Ammon's horn (tissue), 1 donor: ENCODE measurements around the gene MET.
"Not testable (repeated sequence)": the region's sequence is repeated elsewhere in the genome, so short reads cannot be mapped to it uniquely, and the experiment has no call there.

Experiments
- DNase-seq: peaks from one replicate; pipeline ENCODE4 v3.0.0-alpha.2; 2016; ENCODE audit warnings: low spot score

MET gene

DNA sequence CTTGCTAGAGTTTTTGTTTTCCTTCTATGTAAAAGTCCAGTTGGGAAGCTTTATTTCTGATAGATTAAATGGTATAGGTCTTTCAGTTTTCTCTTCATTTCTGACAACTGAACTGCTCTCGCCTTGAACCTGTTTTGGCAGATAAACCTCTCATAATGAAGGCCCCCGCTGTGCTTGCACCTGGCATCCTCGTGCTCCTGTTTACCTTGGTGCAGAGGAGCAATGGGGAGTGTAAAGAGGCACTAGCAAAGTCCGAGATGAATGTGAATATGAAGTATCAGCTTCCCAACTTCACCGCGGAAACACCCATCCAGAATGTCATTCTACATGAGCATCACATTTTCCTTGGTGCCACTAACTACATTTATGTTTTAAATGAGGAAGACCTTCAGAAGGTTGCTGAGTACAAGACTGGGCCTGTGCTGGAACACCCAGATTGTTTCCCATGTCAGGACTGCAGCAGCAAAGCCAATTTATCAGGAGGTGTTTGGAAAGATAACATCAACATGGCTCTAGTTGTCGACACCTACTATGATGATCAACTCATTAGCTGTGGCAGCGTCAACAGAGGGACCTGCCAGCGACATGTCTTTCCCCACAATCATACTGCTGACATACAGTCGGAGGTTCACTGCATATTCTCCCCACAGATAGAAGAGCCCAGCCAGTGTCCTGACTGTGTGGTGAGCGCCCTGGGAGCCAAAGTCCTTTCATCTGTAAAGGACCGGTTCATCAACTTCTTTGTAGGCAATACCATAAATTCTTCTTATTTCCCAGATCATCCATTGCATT is 27.1 kb downstream of the MET start:
- no peak for DNase-seq

DNA sequence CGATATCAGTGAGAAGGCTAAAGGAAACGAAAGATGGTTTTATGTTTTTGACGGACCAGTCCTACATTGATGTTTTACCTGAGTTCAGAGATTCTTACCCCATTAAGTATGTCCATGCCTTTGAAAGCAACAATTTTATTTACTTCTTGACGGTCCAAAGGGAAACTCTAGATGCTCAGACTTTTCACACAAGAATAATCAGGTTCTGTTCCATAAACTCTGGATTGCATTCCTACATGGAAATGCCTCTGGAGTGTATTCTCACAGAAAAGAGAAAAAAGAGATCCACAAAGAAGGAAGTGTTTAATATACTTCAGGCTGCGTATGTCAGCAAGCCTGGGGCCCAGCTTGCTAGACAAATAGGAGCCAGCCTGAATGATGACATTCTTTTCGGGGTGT is 27.7 kb downstream of the MET start:
- no peak for DNase-seq

DNA sequence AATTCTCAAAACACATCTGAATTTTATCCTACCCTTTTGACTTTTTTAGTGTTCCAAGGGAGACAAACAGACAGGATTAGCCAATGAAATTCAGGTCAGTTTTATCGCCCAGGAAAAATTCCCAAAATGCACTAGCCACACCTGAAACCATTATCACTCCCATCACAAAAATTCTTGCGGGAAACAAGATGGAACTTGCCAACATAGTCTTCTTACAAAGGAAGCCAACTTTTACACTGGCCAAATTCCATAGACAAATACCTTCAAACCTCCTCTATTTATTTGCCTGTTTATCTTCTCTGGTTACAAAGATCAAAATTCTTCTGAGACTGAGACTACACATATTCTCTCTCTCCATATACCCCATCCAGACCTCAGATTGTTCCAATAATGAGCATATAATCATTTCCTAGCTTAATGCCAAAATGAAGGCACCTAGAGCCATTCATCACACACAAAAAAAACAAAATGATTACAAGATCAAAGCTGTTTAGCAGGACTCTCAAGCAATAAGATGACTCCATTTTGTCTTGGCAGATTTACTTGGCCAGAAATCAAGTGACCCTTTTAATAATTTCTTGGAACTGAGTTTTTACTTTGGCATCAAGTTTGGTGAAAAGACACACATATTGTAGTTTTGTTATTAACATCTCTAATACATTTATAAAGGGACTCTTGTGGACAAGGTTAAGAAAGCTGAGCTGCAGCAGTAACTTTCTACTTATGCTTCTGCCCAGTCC is 30.2 kb downstream of the MET start:
- DNase-seq, result no peak

DNA sequence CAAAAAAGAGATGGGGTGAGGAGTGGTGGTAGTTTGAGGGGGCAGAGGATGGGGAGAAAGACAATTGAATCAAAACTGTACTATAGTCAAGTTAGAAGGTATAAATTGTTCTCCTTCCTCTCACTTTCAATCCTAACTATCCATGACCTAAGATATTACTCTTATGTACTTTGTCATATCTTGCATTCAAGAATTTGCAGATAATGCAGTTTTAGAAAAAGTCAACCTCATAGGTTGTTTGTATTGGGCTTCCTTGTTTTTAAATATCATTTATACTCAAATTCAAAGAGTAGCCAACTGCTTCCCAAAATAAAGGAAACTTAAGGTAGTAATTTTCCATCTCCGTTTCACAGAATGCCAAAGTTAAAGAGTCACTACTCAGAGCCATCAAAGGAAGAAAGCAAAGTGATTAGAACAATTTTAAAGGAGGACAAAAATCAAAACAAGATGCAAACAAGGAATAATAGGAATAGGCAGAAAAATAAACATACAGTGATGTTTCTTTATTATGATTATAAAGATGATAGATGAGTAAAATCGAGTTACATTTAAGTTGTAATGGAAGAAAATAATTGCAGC is 32.7 kb downstream of the MET start:
- no peak for DNase-seq

DNA sequence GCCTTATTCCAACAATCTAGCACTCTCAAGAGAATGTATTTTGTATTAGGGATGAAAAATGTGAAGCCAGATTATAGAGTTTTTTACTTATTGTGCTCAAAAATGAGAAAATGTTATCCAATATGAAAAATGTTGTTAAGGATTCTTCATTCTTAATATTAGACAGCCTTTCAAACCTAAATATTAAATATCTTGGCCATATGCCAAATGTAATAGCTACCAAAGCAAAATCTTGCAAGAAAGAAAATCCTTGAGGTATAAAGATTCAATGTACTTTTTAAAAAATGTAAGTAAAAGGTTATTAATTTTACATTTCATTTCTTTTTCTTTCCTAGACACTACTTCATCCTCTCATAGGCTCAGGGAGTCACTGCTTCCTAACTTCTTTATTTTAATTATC is 33.4 kb downstream of the MET start:
- no peak for DNase-seq

DNA sequence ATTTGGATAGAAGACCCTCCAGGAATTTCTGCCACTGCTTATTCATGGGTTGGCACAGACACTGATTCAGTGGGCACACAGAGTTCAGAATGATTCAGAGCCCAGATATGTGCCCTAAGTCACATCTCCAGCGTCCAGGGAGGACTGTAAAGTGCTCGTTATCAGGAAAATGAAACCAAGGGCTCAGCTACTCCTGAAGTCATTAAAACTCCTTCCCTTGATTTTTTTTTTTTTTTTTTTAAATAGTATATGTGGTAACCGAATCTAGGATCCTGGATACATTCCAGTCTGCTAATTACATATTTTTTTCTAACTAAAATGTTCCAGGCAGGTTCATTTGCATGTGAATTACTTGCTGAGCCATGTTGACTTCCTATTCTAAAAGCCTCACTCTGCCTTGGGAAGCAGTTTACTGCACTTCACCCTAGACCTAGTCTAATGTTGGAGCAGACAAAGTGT is 34.7 kb downstream of the MET start:
- DNase-seq, result no peak

DNA sequence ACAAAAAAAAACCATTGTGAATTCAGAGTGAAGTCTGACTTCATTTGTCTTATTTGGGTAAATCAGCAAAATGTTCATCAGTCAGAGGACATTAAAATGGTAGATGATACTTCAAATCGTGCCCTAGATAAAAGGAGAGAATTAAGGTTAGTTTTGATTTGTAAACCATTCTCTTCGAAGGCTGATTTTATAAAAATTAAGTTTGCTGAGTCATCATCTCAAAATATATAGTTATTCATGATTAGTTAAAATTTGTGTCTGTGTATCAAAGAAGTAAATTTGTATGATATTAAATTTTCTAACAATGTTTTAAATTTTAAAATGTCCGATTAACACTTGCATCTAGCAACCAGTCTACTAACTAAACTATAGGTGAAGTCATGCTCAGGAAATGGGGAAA is 35.3 kb downstream of the MET start:
- no peak for DNase-seq

DNA sequence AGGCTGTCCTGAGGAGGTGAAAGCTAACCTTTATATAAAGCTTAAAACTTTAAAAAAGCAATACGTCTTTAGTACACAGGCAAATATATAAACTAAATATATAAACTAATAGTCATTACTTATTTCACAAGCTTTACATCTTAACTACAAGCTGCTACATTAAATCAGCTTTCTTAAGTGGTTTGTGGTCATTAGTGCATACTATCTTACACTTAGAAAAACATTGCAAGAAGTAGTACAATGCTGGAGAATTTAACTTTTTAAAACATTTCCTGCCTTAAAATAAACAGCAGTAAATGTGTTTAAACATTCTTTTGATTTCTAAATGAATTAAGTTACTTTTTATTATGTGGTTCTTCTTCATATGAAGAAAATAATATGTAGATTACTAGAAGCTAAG is 36.3 kb downstream of the MET start:
- no peak for DNase-seq

DNA sequence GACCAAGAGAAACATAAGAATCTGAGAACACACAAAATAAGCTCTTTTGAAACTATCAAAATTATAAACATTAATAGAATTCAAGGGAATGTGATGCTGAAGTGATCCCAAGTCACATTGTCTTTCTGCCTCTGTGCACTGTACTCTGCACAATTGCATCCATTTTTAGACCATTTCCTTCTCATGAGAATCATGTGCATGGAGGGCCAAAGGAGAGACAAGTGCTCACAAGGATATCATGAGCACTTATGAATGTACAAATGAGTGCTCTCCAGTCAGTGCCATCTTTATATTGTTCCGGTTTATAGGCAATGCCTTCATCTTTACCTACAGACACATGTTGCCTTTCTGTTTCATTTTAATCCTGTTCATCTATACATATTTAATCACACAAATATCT is 36.9 kb downstream of the MET start:
- DNase-seq, result no peak

DNA sequence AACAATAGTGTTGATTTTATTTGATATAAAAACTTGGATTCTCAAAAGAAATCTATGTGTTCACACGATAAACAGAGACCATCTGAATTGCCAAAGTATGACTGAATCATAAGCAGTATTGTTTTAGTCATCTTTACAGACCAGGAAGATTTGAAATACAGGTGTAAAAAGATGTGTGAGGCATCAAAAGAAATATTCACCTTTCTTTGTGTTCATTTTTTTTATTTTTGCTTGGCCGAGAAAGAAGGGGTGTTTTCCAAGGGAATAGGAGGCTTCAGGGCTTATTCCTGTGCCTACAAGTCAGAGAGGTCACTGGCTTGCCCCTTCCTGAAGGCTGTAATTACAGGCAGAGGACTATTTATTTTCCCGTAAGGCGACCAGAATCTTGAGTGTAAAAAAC is 37.3 kb downstream of the MET start:
- no peak for DNase-seq

DNA sequence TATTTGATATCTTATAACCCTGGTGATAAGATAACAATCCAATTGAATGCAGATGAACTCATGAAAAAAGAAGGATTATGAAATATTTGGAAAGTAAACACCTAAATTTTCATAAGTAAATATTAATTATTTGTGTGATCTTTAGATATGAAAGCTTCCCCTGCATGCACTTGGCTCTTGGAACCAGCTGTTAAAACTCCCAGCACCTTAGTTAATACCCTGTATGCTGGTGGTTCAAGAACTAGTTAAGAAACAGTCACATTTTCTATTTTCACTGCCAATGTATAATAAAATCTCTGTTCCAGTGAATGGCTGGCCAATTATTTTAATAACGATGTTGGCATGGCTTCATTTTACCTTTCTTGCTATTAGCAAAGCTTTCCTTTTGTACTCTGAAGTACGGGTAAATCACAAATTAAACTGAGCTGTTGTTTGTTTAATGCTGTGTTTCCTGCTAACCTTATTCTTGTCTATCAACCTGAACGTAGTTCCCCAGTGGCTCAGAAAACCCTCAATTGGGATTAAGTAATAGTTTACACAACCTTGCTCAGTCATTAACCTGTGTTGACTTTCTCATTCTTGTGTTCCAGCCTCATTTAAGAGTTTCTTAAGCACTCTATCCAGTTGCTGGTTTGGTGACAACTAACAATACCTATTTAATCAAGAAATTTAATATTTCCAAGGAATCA is 38.9 kb downstream of the MET start:
- DNase-seq, result no peak

DNA sequence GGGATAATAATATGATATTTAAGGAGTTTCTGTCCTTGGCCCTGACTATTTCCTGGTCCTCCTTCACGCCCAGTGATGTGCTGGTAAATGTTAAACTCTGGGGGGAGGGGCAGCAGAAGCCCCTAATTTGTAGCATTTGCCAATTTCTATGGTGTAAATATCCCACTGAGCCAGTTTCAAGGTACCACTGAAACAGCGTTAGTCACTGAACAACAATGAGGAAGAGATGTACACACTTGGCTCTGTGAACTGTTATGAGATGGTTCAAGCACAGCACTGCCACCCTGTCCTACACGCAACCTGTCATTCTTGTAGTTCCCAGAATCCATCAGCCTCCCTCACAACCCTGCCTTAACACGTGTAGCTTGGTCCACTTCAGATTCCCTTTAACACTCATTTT is 39.8 kb downstream of the MET start:
- DNase-seq, result no peak

DNA sequence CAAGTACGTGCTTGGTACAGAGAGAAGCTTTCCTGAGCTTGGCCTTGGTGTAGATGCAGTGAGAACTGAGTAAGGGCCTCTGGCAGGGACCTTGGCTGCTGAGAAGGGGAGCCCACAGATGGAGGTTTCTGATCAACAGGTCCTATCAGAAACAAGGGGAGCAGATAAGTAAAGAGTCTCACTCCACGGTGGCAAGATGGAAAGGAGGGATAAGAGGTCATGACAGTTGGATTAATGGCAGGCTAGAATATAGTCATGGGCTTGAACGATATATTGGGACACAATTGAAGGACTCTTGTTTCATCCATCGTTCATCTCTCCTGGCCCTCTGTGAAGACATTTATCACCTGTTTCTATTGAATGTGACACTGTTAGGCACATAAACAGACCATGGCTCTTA is 41.5 kb downstream of the MET start:
- DNase-seq, result no peak

DNA sequence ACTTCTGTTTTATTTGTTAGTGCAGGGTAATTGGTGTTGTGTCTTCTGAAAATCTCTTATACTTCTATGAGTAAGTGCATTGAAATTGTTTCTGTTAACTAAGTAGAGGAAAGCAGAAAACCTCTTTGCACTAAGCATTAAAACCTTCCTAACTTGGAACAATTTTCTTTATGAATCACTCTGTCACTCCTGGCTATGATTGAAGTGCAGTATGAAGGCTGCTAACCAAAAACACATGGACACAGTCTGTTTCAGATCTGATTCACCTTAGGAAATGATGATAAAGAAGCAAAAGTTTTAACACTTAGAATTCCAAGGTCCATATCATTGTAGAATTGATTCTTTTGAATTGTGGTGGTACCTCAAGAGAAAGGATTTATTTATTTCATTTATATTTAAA is 41.9 kb downstream of the MET start:
- no peak for DNase-seq

DNA sequence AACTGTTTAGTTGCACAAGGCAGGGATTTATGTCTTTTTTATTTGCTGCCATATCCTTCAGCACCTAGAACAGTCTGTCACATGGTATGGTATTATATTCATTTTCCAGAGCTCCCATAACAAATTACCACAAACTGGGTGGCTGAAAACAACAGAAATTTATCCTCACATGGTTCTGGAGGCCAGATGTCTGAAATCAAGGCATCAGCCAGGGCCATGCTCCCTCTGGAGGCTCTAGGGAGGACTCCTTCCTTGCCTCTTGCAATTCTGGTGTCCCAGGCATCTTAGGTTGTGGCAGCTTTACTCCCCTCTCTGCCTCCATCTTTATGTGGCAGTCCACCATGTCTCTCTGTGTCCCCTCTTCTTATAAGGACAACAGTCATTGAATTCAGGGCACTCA is 43.1 kb downstream of the MET start:
- DNase-seq, result no peak

DNA sequence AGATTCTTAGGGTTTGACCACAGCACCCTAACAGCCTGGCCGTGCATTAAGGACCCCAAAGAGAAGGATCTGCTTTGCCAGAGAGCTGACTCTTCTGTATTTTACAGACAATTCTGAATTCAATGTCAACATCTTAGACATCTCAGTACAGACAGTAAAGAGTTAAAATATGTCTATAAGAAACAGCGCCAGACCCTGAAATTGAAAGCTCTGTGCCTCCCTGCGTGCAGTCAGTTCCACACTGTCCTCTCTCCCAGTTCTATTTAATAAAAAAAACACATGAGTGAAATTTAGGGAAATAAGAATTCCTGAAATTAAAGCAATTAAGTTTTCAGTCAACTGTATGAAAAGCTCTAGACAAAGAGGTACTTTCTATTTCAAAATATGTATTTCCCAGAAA is 45.1 kb downstream of the MET start:
- DNase-seq, result no peak

DNA sequence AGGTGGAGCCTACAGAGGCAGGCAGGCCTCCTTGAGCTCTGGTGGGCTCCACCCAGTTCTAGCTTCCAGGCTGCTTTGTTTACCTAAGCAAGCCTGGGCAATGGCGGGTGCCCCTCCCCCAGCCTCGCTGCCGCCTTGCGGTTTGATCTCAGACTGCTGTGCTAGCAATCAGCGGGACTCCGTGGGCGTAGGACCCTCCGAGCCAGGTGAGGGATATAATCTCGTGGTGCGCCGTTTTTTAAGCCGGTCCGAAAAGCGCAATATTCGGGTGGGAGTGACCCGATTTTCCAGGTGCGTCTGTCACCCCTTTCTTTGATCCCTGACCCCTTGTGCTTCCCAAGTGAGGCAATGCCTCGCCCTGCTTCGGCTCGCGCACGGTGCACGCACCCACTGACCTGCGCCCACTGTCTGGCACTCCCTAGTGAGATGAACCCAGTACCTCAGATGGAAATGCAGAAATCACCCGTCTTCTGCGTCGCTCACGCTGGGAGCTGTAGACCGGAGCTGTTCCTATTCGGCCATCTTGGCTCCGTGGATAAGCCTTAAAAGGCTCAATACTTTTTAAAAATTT is 52.0 kb downstream of the MET start:
- not testable (repeated sequence) for DNase-seq

DNA sequence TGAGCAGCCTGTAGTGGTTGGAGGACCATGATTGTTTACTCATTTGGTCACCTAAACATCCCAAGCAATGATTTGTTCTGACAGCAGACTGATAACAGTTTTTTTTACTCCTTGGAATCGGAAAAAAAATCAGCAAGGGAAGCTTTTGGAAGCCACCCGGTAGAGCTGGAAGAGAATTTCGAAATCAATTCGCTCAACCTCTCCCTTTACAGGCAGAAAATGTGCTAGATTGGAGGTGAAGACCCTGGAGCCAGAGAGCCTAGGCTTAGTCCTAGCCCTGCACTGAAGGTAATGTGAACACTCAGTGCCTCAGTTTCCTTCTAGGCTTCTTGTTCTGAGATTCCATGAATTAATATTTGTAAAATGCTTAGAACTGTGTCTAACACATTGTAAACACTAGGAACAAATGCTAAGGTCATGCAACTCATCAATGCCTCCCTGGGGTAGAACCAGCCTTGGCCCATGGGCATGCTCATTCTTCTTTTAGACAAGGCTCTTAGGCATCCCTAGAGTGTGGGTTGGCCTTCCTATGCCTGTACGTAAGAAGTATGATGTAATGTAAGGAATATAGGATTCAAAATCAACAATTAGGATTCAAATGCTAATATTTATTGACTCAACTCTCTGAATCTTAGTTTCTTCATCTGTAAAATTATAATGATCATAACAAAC is 52.7 kb downstream of the MET start:
- no peak for DNase-seq

DNA sequence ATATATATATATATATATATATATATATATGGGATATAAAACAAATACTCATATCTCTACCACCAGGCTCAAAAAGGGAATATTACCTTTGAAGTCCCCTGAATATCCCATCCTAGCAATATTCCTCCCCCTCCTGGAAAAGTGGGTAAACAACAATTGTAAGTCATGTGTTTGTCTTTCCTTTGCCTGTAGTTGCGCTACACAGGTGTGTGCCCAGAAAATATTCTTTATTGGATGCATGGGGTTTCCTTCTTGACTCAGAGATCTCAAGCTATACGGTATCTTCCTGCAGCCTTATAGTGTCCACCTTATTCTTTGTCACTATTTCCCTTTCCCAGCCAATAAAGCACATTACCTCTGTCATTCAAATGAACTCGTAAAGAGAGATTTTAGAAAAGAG is 54.2 kb downstream of the MET start:
- DNase-seq, result no peak

DNA sequence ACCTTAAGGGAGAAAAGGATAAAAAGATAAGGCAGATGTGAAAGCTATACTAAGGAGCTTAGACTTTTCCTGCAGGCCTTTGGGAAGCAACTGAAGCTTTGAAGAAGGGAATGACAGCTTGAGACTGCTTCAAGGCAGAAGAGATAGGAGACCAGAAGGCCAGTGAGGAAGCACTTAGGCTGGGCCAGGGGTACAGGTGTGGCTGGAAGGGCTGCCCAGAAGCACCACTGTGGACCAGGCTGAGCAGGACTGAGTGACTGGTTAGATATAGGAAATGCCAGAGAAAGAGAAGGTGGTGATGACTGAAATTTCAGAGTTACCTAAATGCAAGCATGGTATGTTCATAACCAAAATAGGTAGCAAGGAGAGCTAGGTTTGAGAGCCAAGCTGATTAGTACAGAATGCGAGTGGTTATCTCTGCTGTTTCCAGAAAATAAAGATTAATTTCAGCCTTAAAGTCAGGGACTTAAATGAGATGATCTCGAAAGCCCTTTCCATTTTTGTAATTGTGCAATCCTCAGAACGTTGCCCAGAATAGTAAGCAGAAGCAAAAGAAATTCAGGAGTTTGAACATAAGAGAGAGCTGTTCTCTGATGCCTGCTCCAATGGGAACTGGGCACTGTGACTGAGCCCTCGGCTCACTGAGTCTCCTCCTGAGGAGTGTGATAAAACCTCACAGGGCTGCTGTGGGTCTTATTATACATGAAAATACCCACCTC is 54.9 kb downstream of the MET start:
- DNase-seq, result no peak

DNA sequence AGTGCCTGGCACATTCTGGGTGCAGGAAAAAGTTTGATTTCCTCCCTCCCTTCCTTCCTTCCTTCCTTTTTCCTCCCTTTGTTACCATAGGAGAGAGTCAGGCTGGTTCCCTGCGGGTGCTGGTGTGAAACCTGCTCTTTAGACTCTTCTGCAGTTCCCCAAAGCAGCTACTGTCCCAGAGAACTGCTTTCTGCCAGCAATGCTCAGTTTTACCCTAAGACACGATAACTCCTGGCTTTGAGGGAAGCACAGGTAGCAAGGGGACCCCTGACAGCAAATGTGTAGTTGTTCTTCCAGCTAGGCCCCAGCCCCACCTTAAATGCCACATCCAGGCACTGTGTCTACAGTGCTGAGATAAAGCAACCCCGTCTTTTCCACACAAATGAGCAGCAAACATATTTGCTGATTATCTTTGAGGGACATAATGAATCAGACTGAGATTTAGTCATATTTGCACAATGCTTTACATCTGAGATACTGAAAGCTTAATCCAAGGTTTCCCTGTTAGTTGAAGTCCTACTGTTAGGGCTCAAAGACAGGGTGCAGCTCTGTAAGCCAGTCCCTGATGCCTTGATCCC is 55.5 kb downstream of the MET start:
- no peak for DNase-seq
